Measurements from ENCODE around the gene SNAP25. TPM values are rescaled to one million over a fixed set of nuclear protein-coding genes. Genes with fewer than 3 reads are reported as not detected.

Gene SNAP25
- total RNA-seq: 5.6 TPM

GRCh38 chr20:10218536-10219451, at the start of gene SNAP25:
Gene SNAP25 (plus strand): TSS chr20:10218830. CDS start chr20:10275492, 56,662 bp downstream.
- TF ChIP-seq POLR2AphosphoS5 (IDR thresholded peaks at IDR 0.05; ENCODE audit: insufficient read depth in 1 of 2, low read depth in 1 of 2) (peak in 1 of 2 donors; percentile 9), CTCF (IDR thresholded peaks at IDR 0.05) (no peak), POLR2A (IDR thresholded peaks at IDR 0.05) (no peak)
- DNase-seq (ENCODE audit: extremely low spot score in 2 of 2): no peak
- Histone ChIP-seq H3K4me3 (peak within 1 kb of the TSS; percentile 25 to 41), H3K27ac (peak within 1 kb of the TSS; percentile 24), H3K9me3 (no peaks in the 10 kb centered on the region), H3K27me3 (no peaks in the 10 kb centered on the region), H3K36me3 (no peaks in the 10 kb centered on the region), H3K4me1 (peaks cover 21% of the 10 kb centered on the region)
- intact Hi-C loops (cut with DNase I): no loop called here

- DNase-seq (ENCODE audit: extremely low spot score in 2 of 2): no peak
- intact Hi-C loops (cut with DNase I): no loop called here
- TF ChIP-seq CTCF (IDR thresholded peaks at IDR 0.05) (no peak), POLR2A (IDR thresholded peaks at IDR 0.05) (no peak), POLR2AphosphoS5 (IDR thresholded peaks at IDR 0.05; ENCODE audit: insufficient read depth in 1 of 2, low read depth in 1 of 2) (no peak)
- H3K36me3 ChIP-seq: no peaks in the 10 kb centered on the region
- H3K27me3 ChIP-seq: no peaks in the 10 kb centered on the region
- H3K4me1 ChIP-seq: peaks cover 10% of the 10 kb centered on the region
- H3K27ac ChIP-seq: no peak overlapping the region
- H3K9me3 ChIP-seq: no peaks in the 10 kb centered on the region
- H3K4me3 ChIP-seq: no peak overlapping the region
Observed at GRCh38 chr20:10169752-10170151, 48.9 kb upstream of the SNAP25 start.

GRCh38 chr20:10170261-10170660, 48.4 kb upstream of the SNAP25 start:
- no peak for DNase-seq (ENCODE audit: extremely low spot score in 2 of 2)
- Histone ChIP-seq H3K27ac (no peak overlapping the region), H3K27me3 (no peaks in the 10 kb centered on the region), H3K4me3 (no peak overlapping the region), H3K9me3 (no peaks in the 10 kb centered on the region), H3K36me3 (no peaks in the 10 kb centered on the region), H3K4me1 (peaks cover 10% of the 10 kb centered on the region)
- intact Hi-C loops (cut with DNase I): no loop called here
- TF ChIP-seq CTCF (IDR thresholded peaks at IDR 0.05) (no peak), POLR2A (IDR thresholded peaks at IDR 0.05) (no peak), POLR2AphosphoS5 (IDR thresholded peaks at IDR 0.05; ENCODE audit: insufficient read depth in 1 of 2, low read depth in 1 of 2) (no peak)

- TF ChIP-seq POLR2A (IDR thresholded peaks at IDR 0.05): no peak
- TF ChIP-seq POLR2AphosphoS5 (IDR thresholded peaks at IDR 0.05; ENCODE audit: insufficient read depth in 1 of 2, low read depth in 1 of 2): no peak
- no peak for TF ChIP-seq CTCF (IDR thresholded peaks at IDR 0.05)
- intact Hi-C loops (cut with DNase I): no loop called here
- Histone ChIP-seq H3K9me3 (no peaks in the 10 kb centered on the region), H3K4me1 (peaks cover 10% of the 10 kb centered on the region), H3K27ac (no peak overlapping the region), H3K36me3 (no peaks in the 10 kb centered on the region), H3K27me3 (no peaks in the 10 kb centered on the region), H3K4me3 (peak overlapping the region; percentile 33 to 49)
- no peak for DNase-seq (ENCODE audit: extremely low spot score in 2 of 2)
Observed at GRCh38 chr20:10171864-10172751, 46.5 kb upstream of the SNAP25 start.

Measured in vagina (tissue), 2 donors.